Activated T-cell treated with anti-CD3 and anti-CD28 coated beads for 24 hours (primary cell): ENCODE data around the gene CFAP77.

Experiments
- DNase-seq: peaks from one replicate; pipeline ENCODE4 v3.0.0-alpha.2; 2020; ENCODE audit warnings: low read depth

CFAP77 gene

GRCh38 chr9:132582276-132582785 is 172.3 kb downstream of the CFAP77 start, which contains the start of gene BARHL1:
Gene BARHL1, plus strand, starts transcription at chr9:132582606. Its CDS starts 192 bp downstream, at chr9:132582798.
- DNase-seq, result no peak

GRCh38 chr9:132582786-132583583 is 173.0 kb downstream of the CFAP77 start:
- no peak for DNase-seq

DNA sequence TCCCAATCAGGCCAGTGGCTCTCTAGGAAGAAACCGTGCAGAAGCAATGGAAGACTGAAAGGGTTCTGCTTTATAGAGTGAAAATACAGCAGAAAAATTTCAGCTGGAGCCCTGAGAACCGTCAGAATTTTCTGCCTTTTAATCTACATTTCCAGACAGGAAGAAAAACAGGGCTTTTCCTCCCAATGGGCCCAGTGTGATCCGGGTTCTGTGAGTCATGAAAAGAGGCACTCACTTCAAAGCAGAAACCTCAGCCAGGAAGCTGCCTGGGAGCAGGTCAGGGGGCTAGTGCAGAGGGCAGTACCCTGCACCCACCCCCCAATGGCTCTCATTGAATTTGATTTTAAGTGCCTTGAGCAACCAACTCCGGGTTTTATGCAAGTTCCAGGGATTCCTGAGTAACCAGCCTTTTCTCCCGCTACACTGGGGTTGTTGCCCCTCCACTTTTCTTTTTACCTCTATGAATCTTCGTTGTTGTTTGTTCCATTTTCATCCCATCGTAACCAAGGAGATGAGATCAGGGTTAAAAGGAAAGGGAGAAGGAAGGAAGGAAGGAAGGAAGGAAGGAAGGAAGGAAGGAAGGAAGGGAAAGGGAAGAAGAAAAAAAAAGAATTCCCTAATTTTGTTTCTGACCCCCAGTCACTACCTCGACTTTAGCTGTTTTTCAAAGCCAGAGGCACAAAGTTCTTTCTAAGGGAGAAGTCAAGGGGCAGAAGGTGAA is 173.7 kb downstream of the CFAP77 start:
- no peak for DNase-seq

GRCh38 chr9:132584601-132585560 is 174.9 kb downstream of the CFAP77 start:
- DNase-seq, result no peak

GRCh38 chr9:132585954-132586829 is 176.2 kb downstream of the CFAP77 start:
- DNase-seq, result no peak

- DNase-seq, result no peak
Observed at GRCh38 chr9:132586830-132587591, 177.0 kb downstream of the CFAP77 start.

GRCh38 chr9:132587592-132587955 is 177.6 kb downstream of the CFAP77 start:
- no peak for DNase-seq

DNA sequence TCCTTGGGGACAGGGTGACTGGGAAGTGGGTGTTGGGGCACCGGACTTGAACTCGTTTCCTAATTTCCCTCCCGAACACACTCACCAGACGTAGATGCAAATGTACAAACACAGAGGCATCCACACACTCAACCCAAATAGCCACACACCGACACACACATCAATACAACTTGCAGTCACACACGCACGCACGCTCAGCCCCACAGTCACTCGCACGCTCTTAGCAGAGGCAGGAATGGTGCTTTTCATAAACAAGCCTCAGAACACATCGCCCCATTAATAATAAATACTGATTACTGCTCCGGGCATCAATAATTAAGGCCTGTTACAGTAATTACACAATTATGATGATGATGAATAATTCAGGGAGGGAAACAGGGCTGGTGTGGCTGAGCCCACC is 178.1 kb downstream of the CFAP77 start:
- no peak for DNase-seq

- DNase-seq, result no peak
Observed at GRCh38 chr9:132588501-132589147, 178.6 kb downstream of the CFAP77 start.

DNA sequence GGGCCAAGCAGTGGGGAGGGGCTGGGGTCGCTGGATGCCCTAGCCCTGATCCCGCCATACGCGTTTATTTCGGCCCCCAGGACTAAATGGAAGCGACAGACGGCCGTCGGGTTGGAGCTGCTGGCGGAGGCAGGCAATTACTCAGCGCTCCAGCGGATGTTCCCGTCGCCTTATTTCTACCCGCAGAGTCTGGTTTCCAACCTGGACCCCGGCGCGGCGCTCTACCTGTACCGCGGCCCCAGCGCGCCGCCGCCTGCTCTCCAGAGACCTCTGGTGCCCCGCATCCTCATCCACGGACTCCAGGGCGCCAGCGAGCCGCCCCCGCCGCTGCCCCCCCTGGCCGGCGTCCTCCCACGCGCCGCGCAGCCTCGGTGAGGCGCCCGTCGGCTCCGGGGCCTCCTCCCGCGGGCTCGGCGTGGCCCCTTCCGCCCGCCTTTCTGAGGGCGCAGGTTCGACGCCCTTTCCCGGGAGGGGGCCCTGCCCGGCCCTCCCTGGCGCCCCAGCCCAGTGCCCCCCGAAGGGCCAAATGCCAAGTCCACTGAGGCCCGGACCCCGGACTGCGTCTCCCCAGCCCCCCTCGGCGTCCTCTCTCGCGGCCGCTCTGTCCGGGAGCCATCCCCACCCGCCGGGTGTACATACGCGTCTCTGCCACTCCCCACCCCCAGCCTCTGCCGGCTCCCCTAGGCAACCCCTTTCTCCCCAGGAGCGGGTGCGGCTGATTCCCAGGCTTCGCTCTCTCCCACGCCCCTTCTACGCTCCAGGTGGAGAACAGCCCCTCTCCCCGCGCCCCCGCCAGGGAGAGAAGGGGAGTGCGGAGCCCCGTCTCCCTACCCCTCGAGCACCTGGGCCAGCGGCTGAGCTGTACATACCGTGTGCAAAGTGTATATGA is 179.4 kb downstream of the CFAP77 start:
- DNase-seq, result no peak

DNA sequence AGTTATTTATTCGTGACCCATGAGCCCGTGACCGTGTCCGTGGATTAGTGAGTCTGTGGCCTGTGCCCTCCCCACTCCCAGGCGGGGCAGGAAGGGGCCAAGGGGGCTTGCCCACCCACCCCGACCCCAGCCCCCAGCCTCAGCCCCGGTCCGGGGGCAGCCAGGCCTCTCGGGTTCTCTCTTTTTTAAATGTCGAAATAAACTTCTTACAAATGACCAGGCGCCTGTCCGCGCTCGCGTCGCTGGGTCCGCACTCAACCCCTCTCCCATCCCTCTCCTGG is 180.0 kb downstream of the CFAP77 start:
- no peak for DNase-seq

- no peak for DNase-seq
Observed at GRCh38 chr9:132590318-132591182, 180.5 kb downstream of the CFAP77 start.

DNA sequence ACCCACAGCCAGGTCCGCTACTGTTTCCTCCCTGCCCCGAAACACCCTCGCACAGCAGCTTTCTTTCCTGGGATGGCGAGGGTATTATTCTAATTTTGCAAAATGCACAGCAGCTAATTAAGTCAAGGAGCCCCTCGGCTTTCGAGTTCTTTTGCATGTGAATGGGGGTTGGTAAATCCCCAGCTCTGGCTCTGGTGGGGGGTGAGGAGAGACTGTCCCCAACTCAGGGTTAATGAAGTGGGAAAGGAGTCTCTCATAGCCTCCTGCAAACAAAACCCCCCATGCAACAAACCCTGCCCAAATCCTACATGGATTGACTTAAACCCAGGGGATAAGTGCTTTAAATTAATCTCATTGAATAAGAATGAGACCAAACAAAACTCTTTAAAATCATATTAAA is 181.2 kb downstream of the CFAP77 start:
- DNase-seq, result no peak

DNA sequence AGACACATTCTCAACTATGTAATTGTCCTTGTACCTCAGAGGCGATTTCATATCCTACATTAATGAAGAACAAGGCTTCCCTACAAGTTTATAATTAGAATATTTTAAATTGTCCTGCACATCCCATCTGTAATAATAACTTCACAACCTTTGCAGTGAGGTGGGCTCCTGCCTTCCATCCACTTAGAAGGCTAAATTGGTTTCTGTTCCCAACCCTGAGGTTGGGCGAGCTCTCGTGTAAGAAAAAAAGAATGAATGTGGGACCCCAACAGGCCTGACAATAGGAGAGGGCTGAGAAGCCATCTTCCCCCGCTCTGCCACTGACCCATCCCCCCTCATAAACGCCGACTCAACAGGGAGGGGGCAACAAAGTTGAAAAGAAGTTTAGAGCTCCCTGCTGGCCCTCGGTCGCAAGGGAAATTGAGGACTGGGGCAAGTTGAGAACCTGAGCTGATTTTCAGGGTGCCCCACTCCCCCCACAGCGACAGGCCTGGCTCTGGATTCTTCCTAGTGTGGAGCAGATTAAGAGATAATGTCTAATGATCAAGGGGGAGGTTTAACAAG is 181.8 kb downstream of the CFAP77 start:
- DNase-seq, result no peak

GRCh38 chr9:132592451-132592850 is 182.4 kb downstream of the CFAP77 start:
- no peak for DNase-seq

- DNase-seq, result no peak
Observed at GRCh38 chr9:132594412-132594811, 184.4 kb downstream of the CFAP77 start.

GRCh38 chr9:132595319-132595718 is 185.3 kb downstream of the CFAP77 start:
- no peak for DNase-seq

DNA sequence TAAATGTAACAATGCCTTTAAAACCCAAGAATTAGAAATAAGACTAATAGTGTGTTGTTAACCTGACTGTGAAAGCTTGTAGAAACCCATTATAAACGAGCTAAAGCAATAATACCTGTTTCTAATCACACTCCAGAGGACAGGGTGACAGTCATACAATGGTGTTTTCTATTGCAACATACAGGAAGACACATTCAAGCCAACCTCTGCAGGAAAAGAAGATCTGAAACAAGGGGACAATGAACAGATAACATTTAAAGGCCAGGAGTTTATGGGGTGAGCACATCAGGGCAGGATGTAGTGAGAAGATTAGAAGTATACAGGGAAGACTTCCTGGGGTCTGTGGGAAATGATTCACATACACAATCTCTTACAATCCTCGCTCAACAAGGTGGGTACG is 186.2 kb downstream of the CFAP77 start:
- no peak for DNase-seq
